Fibroblast of villous mesenchyme (primary cell): ENCODE measurements around the gene SLC10A3. TPM values are rescaled to one million over a fixed set of nuclear protein-coding genes. Genes with fewer than 3 reads are reported as not detected.
A peak's percentile ranks its signal among the peaks of the same experiment; 100 is the strongest.

ENCODE experiments used
- DNase-seq: peaks from one replicate; pipeline ENCODE4 v3.0.0-alpha.2; 2010; ENCODE audit warnings: low read depth
- H3K4me3 ChIP-seq: 2 replicates; pipeline ENCODE4 v1.5.1; 2011; ENCODE audit warnings: low read depth, mild to moderate bottlenecking, low read length
- total RNA-seq: library from RNA; depleted of rRNA; stranded (reverse); fragments of >200 nt; gene quantifications from 2 replicates; pipeline ENCODE4 v1.2.3, GENCODE V29; 2012
- TF ChIP-seq, protein P1 (sequence below): IDR thresholded peaks from 2 replicates; pipeline ENCODE4 v1.5.1; 2012; ENCODE audit warnings: low read depth, mild to moderate bottlenecking, low read length; ENCODE audit not compliant: insufficient read depth

SLC10A3 gene
- total RNA-seq, result 27.7 and 31.5 TPM in 2 replicates

- peak; percentile 94 for DNase-seq
- H3K4me3 ChIP-seq, result peak within 1 kb of the TSS; percentile 67
- TF ChIP-seq, protein P1, sequence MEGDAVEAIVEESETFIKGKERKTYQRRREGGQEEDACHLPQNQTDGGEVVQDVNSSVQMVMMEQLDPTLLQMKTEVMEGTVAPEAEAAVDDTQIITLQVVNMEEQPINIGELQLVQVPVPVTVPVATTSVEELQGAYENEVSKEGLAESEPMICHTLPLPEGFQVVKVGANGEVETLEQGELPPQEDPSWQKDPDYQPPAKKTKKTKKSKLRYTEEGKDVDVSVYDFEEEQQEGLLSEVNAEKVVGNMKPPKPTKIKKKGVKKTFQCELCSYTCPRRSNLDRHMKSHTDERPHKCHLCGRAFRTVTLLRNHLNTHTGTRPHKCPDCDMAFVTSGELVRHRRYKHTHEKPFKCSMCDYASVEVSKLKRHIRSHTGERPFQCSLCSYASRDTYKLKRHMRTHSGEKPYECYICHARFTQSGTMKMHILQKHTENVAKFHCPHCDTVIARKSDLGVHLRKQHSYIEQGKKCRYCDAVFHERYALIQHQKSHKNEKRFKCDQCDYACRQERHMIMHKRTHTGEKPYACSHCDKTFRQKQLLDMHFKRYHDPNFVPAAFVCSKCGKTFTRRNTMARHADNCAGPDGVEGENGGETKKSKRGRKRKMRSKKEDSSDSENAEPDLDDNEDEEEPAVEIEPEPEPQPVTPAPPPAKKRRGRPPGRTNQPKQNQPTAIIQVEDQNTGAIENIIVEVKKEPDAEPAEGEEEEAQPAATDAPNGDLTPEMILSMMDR, result no peak
Observed at GRCh38 chrX:154490414-154491083, at the start of gene SLC10A3. SLC10A3 (minus strand) TSS chrX:154490629; CDS start chrX:154488940, 1,689 bp downstream.

DNA sequence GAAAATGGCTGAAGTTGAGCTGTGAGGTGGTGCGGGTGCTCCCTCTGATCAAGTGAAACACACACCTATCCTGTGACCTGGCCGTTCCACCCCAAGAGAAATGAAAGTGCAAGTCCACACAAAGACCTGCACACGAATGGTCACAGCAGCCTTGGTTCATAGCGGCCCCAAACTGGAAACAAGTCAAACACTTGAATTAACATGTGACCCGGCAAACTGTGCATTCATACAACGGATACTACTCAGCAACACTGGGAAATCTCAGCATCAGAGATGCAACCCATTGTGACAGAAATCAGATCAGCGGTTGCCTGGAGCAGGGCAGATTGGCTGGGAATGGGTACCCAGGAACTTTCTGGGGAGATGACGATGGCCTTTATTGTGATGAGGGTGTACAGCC, 48.6 kb upstream of the SLC10A3 start:
- no peak for DNase-seq

GRCh38 chrX:154535892-154536291, 45.5 kb upstream of the SLC10A3 start:
- no peak overlapping the region for H3K4me3 ChIP-seq
- TF ChIP-seq, protein P1, result no peak
- DNase-seq, result no peak

More for the DNA sequence above, 48.6 kb upstream of the SLC10A3 start:
- TF ChIP-seq, protein P1, result no peak
- H3K4me3 ChIP-seq, result no peak overlapping the region

GRCh38 chrX:154534526-154535322, 44.3 kb upstream of the SLC10A3 start:
- no peak overlapping the region for H3K4me3 ChIP-seq
- peak; percentile 83 for DNase-seq
- TF ChIP-seq, protein P1, result peak; percentile 92

GRCh38 chrX:154532690-154533089, 42.3 kb upstream of the SLC10A3 start:
- TF ChIP-seq, protein P1, result no peak
- no peak for DNase-seq
- H3K4me3 ChIP-seq, result no peak overlapping the region

- TF ChIP-seq, protein P1, result no peak
- no peak overlapping the region for H3K4me3 ChIP-seq
- DNase-seq, result peak; percentile 64
Observed at GRCh38 chrX:154531626-154532025, 41.2 kb upstream of the SLC10A3 start.
